Measurements from ENCODE around the gene ANO2. TPM values are rescaled to one million over a fixed set of nuclear protein-coding genes. Genes with fewer than 3 reads are reported as not detected.

Gene ANO2
- total and polyA plus RNA-seq, 4 donors = 0.03 to 0.25 (median 0.15) TPM

GRCh38 chr12:5586201-5586600 is 358.9 kb downstream of the ANO2 start:
- Histone ChIP-seq H3K9me3 (ENCODE audit: control insufficient read depth in 4 of 4, low read length in 3 of 4) (no peaks in the 10 kb centered on the region), H3K4me3 (ENCODE audit: low read depth in 1 of 3, low read length in 3 of 3) (no peak overlapping the region), H3K27ac (ENCODE audit: low read depth in 1 of 2, low read length in 2 of 2) (no peak overlapping the region), H3K9ac (ENCODE audit: low read depth in 1 of 2, low read length in 2 of 2) (no peak overlapping the region), H3K27me3 (ENCODE audit: control insufficient read depth in 4 of 4, insufficient read depth in 4 of 4, low read length in 3 of 4) (no peaks in the 10 kb centered on the region), H3K4me1 (ENCODE audit: control insufficient read depth in 4 of 4, insufficient read depth in 4 of 4, low read length in 3 of 4) (no peaks in the 10 kb centered on the region), H3K36me3 (ENCODE audit: control insufficient read depth in 4 of 4, insufficient read depth in 3 of 4, low read depth in 1 of 4, low read length in 3 of 4) (no peaks in the 10 kb centered on the region)
- DNase-seq (ENCODE audit: low spot score) = no peak
- 61% methylated on average over 4 of the region's 4 CpGs for WGBS
- TF ChIP-seq FOXA2 (IDR thresholded peaks at IDR 0.05) (no peak), MAX (IDR thresholded peaks at IDR 0.05) (no peak), SP1 (IDR thresholded peaks at IDR 0.05) (no peak), GABPA (IDR thresholded peaks at IDR 0.05 in 1 of 2, conservative IDR thresholded peaks at IDR 0.05 in 1 of 2) (no peak)

GRCh38 chr12:5585178-5585577 is 359.9 kb downstream of the ANO2 start:
- no peak for DNase-seq (ENCODE audit: low spot score)
- Histone ChIP-seq H3K4me3 (ENCODE audit: low read depth in 1 of 3, low read length in 3 of 3) (no peak overlapping the region), H3K4me1 (ENCODE audit: control insufficient read depth in 4 of 4, insufficient read depth in 4 of 4, low read length in 3 of 4) (no peaks in the 10 kb centered on the region), H3K36me3 (ENCODE audit: control insufficient read depth in 4 of 4, insufficient read depth in 3 of 4, low read depth in 1 of 4, low read length in 3 of 4) (no peaks in the 10 kb centered on the region), H3K27ac (ENCODE audit: low read depth in 1 of 2, low read length in 2 of 2) (no peak overlapping the region), H3K9me3 (ENCODE audit: control insufficient read depth in 4 of 4, low read length in 3 of 4) (no peaks in the 10 kb centered on the region), H3K27me3 (ENCODE audit: control insufficient read depth in 4 of 4, insufficient read depth in 4 of 4, low read length in 3 of 4) (no peaks in the 10 kb centered on the region), H3K9ac (ENCODE audit: low read depth in 1 of 2, low read length in 2 of 2) (no peak overlapping the region)
- WGBS = 69% methylated on average over 4 of the region's 4 CpGs
- TF ChIP-seq RXRA (IDR thresholded peaks at IDR 0.05) (no peak), FOXA1 (IDR thresholded peaks at IDR 0.05) (no peak), NR2F2 (IDR thresholded peaks at IDR 0.05) (no peak), JUND (IDR thresholded peaks at IDR 0.05) (no peak), RAD21 (IDR thresholded peaks at IDR 0.05) (no peak), GABPA (IDR thresholded peaks at IDR 0.05 in 1 of 2, conservative IDR thresholded peaks at IDR 0.05 in 1 of 2) (no peak), CTCF (IDR thresholded peaks at IDR 0.05; ENCODE audit: low read depth, low read length, missing input control) (no peak), EGR1 (IDR thresholded peaks at IDR 0.05; ENCODE audit: low read depth in 2 of 2) (no peak), ATF3 (IDR thresholded peaks at IDR 0.05) (no peak), REST (IDR thresholded peaks at IDR 0.05) (no peak), YY1 (IDR thresholded peaks at IDR 0.05) (no peak), MAX (IDR thresholded peaks at IDR 0.05) (no peak), ZBTB33 (IDR thresholded peaks at IDR 0.05) (no peak), SP1 (IDR thresholded peaks at IDR 0.05) (no peak), HNF4G (IDR thresholded peaks at IDR 0.05) (no peak), FOXA2 (IDR thresholded peaks at IDR 0.05) (no peak), HNF4A (conservative IDR thresholded peaks at IDR 0.05) (no peak)

All from liver (tissue), 9 donors.